Hematopoietic multipotent progenitor cell treated with erythropoietin and hydrocortisone succinate and interleukin-3 and kit ligand, for 8 days (in vitro differentiated cells): ENCODE measurements around the gene GYS2.
"Not testable (repeated sequence)": the region's sequence is repeated elsewhere in the genome, so short reads cannot be mapped to it uniquely, and the experiment has no call there.

Experiments
- DNase-seq: peaks from one replicate; pipeline ENCODE4 v3.0.0-alpha.2; 2015

GYS2 gene

GRCh38 chr12:21599143-21599999 lies 5.3 kb downstream of the GYS2 start:
- no peak for DNase-seq

GRCh38 chr12:21598651-21599050 lies 6.0 kb downstream of the GYS2 start:
- no peak for DNase-seq

- not testable (repeated sequence) for DNase-seq
Measured at GRCh38 chr12:21595356-21595755, 9.3 kb downstream of the GYS2 start.

- no peak for DNase-seq
Measured at GRCh38 chr12:21585485-21585884, 19.2 kb downstream of the GYS2 start.

GRCh38 chr12:21584403-21585182 lies 20.1 kb downstream of the GYS2 start:
- DNase-seq: not testable (repeated sequence)

- no peak for DNase-seq
Measured at GRCh38 chr12:21583587-21583986, 21.1 kb downstream of the GYS2 start.

- DNase-seq: peak; percentile 19
Measured at GRCh38 chr12:21580748-21581516, 23.7 kb downstream of the GYS2 start.

- no peak for DNase-seq
Measured at GRCh38 chr12:21577516-21577915, 27.1 kb downstream of the GYS2 start.

- no peak for DNase-seq
Measured at GRCh38 chr12:21576431-21576830, 28.2 kb downstream of the GYS2 start.

- no peak for DNase-seq
Measured at GRCh38 chr12:21573733-21574358, 30.8 kb downstream of the GYS2 start.

GRCh38 chr12:21571046-21571445 lies 33.6 kb downstream of the GYS2 start:
- DNase-seq: peak; percentile 32

- DNase-seq: no peak
Measured at GRCh38 chr12:21568115-21568514, 36.5 kb downstream of the GYS2 start.

- no peak for DNase-seq
Measured at GRCh38 chr12:21566907-21567394, 37.7 kb downstream of the GYS2 start.

- DNase-seq: no peak
Measured at GRCh38 chr12:21566223-21566906, 38.3 kb downstream of the GYS2 start.

GRCh38 chr12:21562859-21563258 lies 41.8 kb downstream of the GYS2 start:
- DNase-seq: no peak

- DNase-seq: no peak
Measured at GRCh38 chr12:21561158-21561557, 43.5 kb downstream of the GYS2 start.

- no peak for DNase-seq
Measured at GRCh38 chr12:21559855-21560569, 44.6 kb downstream of the GYS2 start.

- no peak for DNase-seq
Measured at GRCh38 chr12:21558100-21558679, 46.5 kb downstream of the GYS2 start.

- no peak for DNase-seq
Measured at GRCh38 chr12:21553329-21553675, 51.3 kb downstream of the GYS2 start.

GRCh38 chr12:21552635-21553328 lies 51.9 kb downstream of the GYS2 start:
- DNase-seq: no peak
